H9 (cell line): Measurements from ENCODE around the gene CFDP1. TPM values are rescaled to one million over a fixed set of nuclear protein-coding genes. Genes with fewer than 3 reads are reported as not detected.

Experiments
- DNase-seq: peaks from one replicate; pipeline ENCODE4 v3.0.0-alpha.2; 2017
- H2AFZ ChIP-seq: one replicate; pipeline ENCODE4 v1.6.1; 2013; ENCODE audit warnings: mild to moderate bottlenecking, low read length, control low read depth, moderate library complexity
- H2AK5ac ChIP-seq: 2 replicates; pipeline ENCODE4 v1.6.1; 2013; ENCODE audit warnings: low read length, control low read depth, mixed read lengths; ENCODE audit not compliant: insufficient read length
- H2BK120ac ChIP-seq: one replicate; pipeline ENCODE4 v1.6.1; 2013; ENCODE audit warnings: low read depth, mild to moderate bottlenecking, low read length, control low read depth, inconsistent platforms; ENCODE audit not compliant: poor library complexity, severe bottlenecking
- H2BK12ac ChIP-seq: 2 replicates; pipeline ENCODE4 v1.6.1; 2013; ENCODE audit warnings: low read length, control low read depth, mixed read lengths, low read depth; ENCODE audit not compliant: insufficient read length
- H2BK15ac ChIP-seq: 2 replicates; pipeline ENCODE4 v1.6.1; 2013; ENCODE audit warnings: low read depth, low read length, control low read depth
- H2BK20ac ChIP-seq: one replicate; pipeline ENCODE4 v1.6.1; 2013; ENCODE audit warnings: low read depth, mild to moderate bottlenecking, low read length, control low read depth, inconsistent platforms; ENCODE audit not compliant: poor library complexity, severe bottlenecking
- H2BK5ac ChIP-seq: 2 replicates; pipeline ENCODE4 v1.6.1; 2013; ENCODE audit warnings: low read length, control low read depth, mixed read lengths; ENCODE audit not compliant: insufficient read length
- H3K14ac ChIP-seq: 2 replicates; pipeline ENCODE4 v1.6.1; 2013; ENCODE audit warnings: low read length, control low read depth; ENCODE audit not compliant: insufficient read depth
- H3K18ac ChIP-seq: 2 replicates; pipeline ENCODE4 v1.6.1; 2013; ENCODE audit warnings: low read depth, mild to moderate bottlenecking, mixed read lengths, low read length, control low read depth; ENCODE audit not compliant: insufficient read length
- H3K23ac ChIP-seq: 2 replicates; pipeline ENCODE4 v1.6.1; 2013; ENCODE audit warnings: low read length, control low read depth, mixed read lengths, low read depth; ENCODE audit not compliant: insufficient read length
- H3K23me2 ChIP-seq: 2 replicates; pipeline ENCODE4 v1.6.1; 2013; ENCODE audit warnings: low read depth, mild to moderate bottlenecking, mixed read lengths, low read length, control low read depth; ENCODE audit not compliant: insufficient read length, poor library complexity, severe bottlenecking
- H3K27ac ChIP-seq: 2 replicates; pipeline ENCODE4 v1.5.1; 2013; ENCODE audit warnings: low read length, control low read depth, mixed read lengths, low read depth; ENCODE audit not compliant: insufficient read length
- H3K27me3 ChIP-seq: 2 replicates; pipeline ENCODE4 v1.6.1; 2013; ENCODE audit warnings: low read length, control low read depth, inconsistent platforms; ENCODE audit not compliant: insufficient read depth
- H3K4ac ChIP-seq: 2 replicates; pipeline ENCODE4 v1.6.1; 2013; ENCODE audit warnings: low read depth, mild to moderate bottlenecking, control low read depth, inconsistent platforms, low read length, moderate library complexity
- H3K4me1 ChIP-seq: 2 replicates; pipeline ENCODE4 v1.6.1; 2013; ENCODE audit warnings: low read length, control low read depth, inconsistent platforms; ENCODE audit not compliant: insufficient read depth
- H3K4me2 ChIP-seq: 2 replicates; pipeline ENCODE4 v1.6.1; 2013; ENCODE audit warnings: low read length, control low read depth, mixed read lengths; ENCODE audit not compliant: insufficient read length, insufficient read depth
- H3K56ac ChIP-seq: 2 replicates; pipeline ENCODE4 v1.6.1; 2013; ENCODE audit warnings: low read depth, mild to moderate bottlenecking, mixed read lengths, low read length, control low read depth; ENCODE audit not compliant: insufficient read length
- H3K79me1 ChIP-seq: 2 replicates; pipeline ENCODE4 v1.6.1; 2013; ENCODE audit warnings: low read depth, mild to moderate bottlenecking, moderate library complexity, low read length, control low read depth, inconsistent platforms; ENCODE audit not compliant: insufficient read depth, poor library complexity, severe bottlenecking
- H3K79me2 ChIP-seq: 2 replicates; pipeline ENCODE4 v1.6.1; 2013; ENCODE audit warnings: low read length, control low read depth, inconsistent platforms; ENCODE audit not compliant: insufficient read depth
- H3K9ac ChIP-seq: 2 replicates; pipeline ENCODE4 v1.6.1; 2013; ENCODE audit warnings: low read length, control low read depth, mixed read lengths; ENCODE audit not compliant: insufficient read length; ENCODE audit errors: extremely low read depth
- H3K9me3 ChIP-seq: one replicate; pipeline ENCODE4 v1.6.1; 2013; ENCODE audit warnings: low read depth, low read length, inconsistent platforms; ENCODE audit not compliant: control insufficient read depth
- H3T11ph ChIP-seq: one replicate; pipeline ENCODE4 v1.6.1; 2013; ENCODE audit warnings: mild to moderate bottlenecking, low read length, control low read depth, inconsistent platforms
- H4K20me1 ChIP-seq: one replicate; pipeline ENCODE4 v1.6.1; 2013; ENCODE audit not compliant: control insufficient read depth, insufficient read length, insufficient read depth
- H4K5ac ChIP-seq: 2 replicates; pipeline ENCODE4 v1.6.1; 2013; ENCODE audit warnings: low read depth, mild to moderate bottlenecking, mixed read lengths, low read length, control low read depth; ENCODE audit not compliant: insufficient read length
- H4K8ac ChIP-seq: replicated peaks from 2 replicates; pipeline ENCODE4 v1.6.1; 2013; ENCODE audit warnings: low read length, control low read depth, mixed read lengths, low read depth; ENCODE audit not compliant: insufficient read length
- H4K91ac ChIP-seq: 2 replicates; pipeline ENCODE4 v1.6.1; 2013; ENCODE audit warnings: low read depth, mild to moderate bottlenecking, moderate library complexity, mixed read lengths, low read length, control low read depth; ENCODE audit not compliant: insufficient read length
- H3K27ac Mint-ChIP-seq, 3 experiments: 2 replicates in 2 of 3; 3 replicates in 1 of 3; pipeline ENCODE4 v1.8.0; 2020 to 2021; ENCODE audit warnings: mixed read lengths in 3 of 3, mild to moderate bottlenecking in 1 of 3, moderate library complexity in 1 of 3
- H3K27me3 Mint-ChIP-seq: 2 replicates; pipeline ENCODE4 v1.8.0; 2021; ENCODE audit warnings: low read depth, mild to moderate bottlenecking, moderate library complexity, mixed read lengths
- H3K36me3 Mint-ChIP-seq, 3 experiments: 2 replicates in 2 of 3; 3 replicates in 1 of 3; pipeline ENCODE4 v1.8.0; 2020 to 2021; ENCODE audit warnings: low read depth in 3 of 3, mixed read lengths in 3 of 3; ENCODE audit not compliant: insufficient read depth in 1 of 3
- H3K4me1 Mint-ChIP-seq, 2 experiments: 2 replicates each; pipeline ENCODE4 v1.8.0; 2020; ENCODE audit warnings: mixed read lengths in 2 of 2
- H3K4me3 Mint-ChIP-seq, 2 experiments: 2 replicates in 1 of 2; 3 replicates in 1 of 2; pipeline ENCODE4 v1.8.0; 2020 to 2021; ENCODE audit warnings: mild to moderate bottlenecking in 2 of 2, mixed read lengths in 2 of 2, moderate library complexity in 1 of 2
- H3K9me3 Mint-ChIP-seq, 2 experiments: 2 replicates in 1 of 2; 3 replicates in 1 of 2; pipeline ENCODE4 v1.8.0; 2020; ENCODE audit warnings: mild to moderate bottlenecking in 2 of 2, mixed read lengths in 2 of 2, moderate library complexity in 1 of 2
- WGBS: extraction: QIAGEN DNeasy Blood & Tissue Kit; methylation state at CpG from one replicate; pipeline ENCODE4 v1.1.7; 2013; ENCODE audit warnings: missing lambda C conversion rate, low lambda C conversion rate, mixed read lengths; ENCODE audit not compliant: insufficient read length; ENCODE audit errors: extremely low coverage; 5-methylcytosine and 5-hydroxymethylcytosine counted together
- total RNA-seq: library from RNA; stranded (reverse); gene quantifications from 2 replicates; pipeline ENCODE4 v1.2.1, GENCODE V29; 2021
- TF ChIP-seq, protein P1 (sequence below): fragments of 200-600 bp; sonication (generic); conservative IDR thresholded peaks from 3 replicates; pipeline ENCODE4 v1.8.0; 2021; ENCODE audit warnings: antibody characterized with exemption, mild to moderate bottlenecking

CFDP1 gene
- total RNA-seq, 1 experiment from 2014 or later = 89.2 TPM

- H3K27me3 Mint-ChIP-seq = no peaks in the 10 kb centered on the region; the same call in none of the 2 replicates
- H4K20me1 ChIP-seq = no peaks in the 10 kb centered on the region
- peaks cover 3% of the 10 kb centered on the region for H3K23me2 ChIP-seq
- no peak overlapping the region for H3K9ac ChIP-seq
- H3K36me3 Mint-ChIP-seq = peaks cover 4 to 17% (median 11%) of the 10 kb centered on the region in 3 experiments
- no CpG with 5 or more reads among the region's 4 CpGs for WGBS
- H3T11ph ChIP-seq = no peak overlapping the region
- H3K4me1 Mint-ChIP-seq = peaks cover 57 to 75% of the 10 kb centered on the region in 2 experiments
- TF ChIP-seq, protein P1, sequence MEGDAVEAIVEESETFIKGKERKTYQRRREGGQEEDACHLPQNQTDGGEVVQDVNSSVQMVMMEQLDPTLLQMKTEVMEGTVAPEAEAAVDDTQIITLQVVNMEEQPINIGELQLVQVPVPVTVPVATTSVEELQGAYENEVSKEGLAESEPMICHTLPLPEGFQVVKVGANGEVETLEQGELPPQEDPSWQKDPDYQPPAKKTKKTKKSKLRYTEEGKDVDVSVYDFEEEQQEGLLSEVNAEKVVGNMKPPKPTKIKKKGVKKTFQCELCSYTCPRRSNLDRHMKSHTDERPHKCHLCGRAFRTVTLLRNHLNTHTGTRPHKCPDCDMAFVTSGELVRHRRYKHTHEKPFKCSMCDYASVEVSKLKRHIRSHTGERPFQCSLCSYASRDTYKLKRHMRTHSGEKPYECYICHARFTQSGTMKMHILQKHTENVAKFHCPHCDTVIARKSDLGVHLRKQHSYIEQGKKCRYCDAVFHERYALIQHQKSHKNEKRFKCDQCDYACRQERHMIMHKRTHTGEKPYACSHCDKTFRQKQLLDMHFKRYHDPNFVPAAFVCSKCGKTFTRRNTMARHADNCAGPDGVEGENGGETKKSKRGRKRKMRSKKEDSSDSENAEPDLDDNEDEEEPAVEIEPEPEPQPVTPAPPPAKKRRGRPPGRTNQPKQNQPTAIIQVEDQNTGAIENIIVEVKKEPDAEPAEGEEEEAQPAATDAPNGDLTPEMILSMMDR = no peak
- H3K4me2 ChIP-seq = no peak overlapping the region
- H3K14ac ChIP-seq = 0 out of 2 replicates have a peak overlapping the region, but pooled peaks have one; percentile 49
- no peaks in the 10 kb centered on the region for H3K27me3 ChIP-seq
- no peak overlapping the region for H2BK12ac ChIP-seq
- no peak overlapping the region for H3K18ac ChIP-seq
- peak overlapping the region; percentile 38 to 92 (median 46); a peak in 4 of 7 replicates for H3K27ac Mint-ChIP-seq
- no peaks in the 10 kb centered on the region for H3K9me3 Mint-ChIP-seq
- H3K4ac ChIP-seq = no peak overlapping the region
- no peak overlapping the region for H3K23ac ChIP-seq
- DNase-seq = no peak
- H2AFZ ChIP-seq = no peak overlapping the region
- H3K9me3 ChIP-seq = no peaks in the 10 kb centered on the region
- no peak overlapping the region for H3K4me3 Mint-ChIP-seq
- H2AK5ac ChIP-seq = no peak overlapping the region
- no peak overlapping the region for H2BK15ac ChIP-seq
- H4K8ac ChIP-seq = no peak overlapping the region
- no peaks in the 10 kb centered on the region; the same call in 1 of the 2 replicates for H3K4me1 ChIP-seq
- H2BK5ac ChIP-seq = no peak overlapping the region
- H2BK120ac ChIP-seq = no peak overlapping the region
- H3K79me2 ChIP-seq = peaks cover 29% of the 10 kb centered on the region; the same call in 1 of the 2 replicates
- no peak overlapping the region for H4K5ac ChIP-seq
- no peak overlapping the region for H2BK20ac ChIP-seq
- no peaks in the 10 kb centered on the region for H3K79me1 ChIP-seq
- no peak overlapping the region for H4K91ac ChIP-seq
- no peak overlapping the region for H3K27ac ChIP-seq
- no peak overlapping the region for H3K56ac ChIP-seq
Measured at GRCh38 chr16:75459691-75460090, 26.4 kb upstream of the CFDP1 start.
